Central memory CD4-positive, alpha-beta T cell (primary cell): ENCODE results near the gene CFAP141.

ENCODE experiments used
- DNase-seq: peaks from one replicate; pipeline ENCODE4 v3.0.0; 2022

The CFAP141 gene

GRCh38 chr1:154170547-154171222 is 35.4 kb downstream of the CFAP141 start:
- DNase-seq, result no peak

GRCh38 chr1:154167461-154167860 is 38.7 kb downstream of the CFAP141 start:
- no peak for DNase-seq

GRCh38 chr1:154166207-154166606 is 39.9 kb downstream of the CFAP141 start:
- DNase-seq, result no peak

GRCh38 chr1:154159554-154159953 is 46.6 kb downstream of the CFAP141 start:
- no peak for DNase-seq

GRCh38 chr1:154158307-154159125 is 47.6 kb downstream of the CFAP141 start:
- no peak for DNase-seq

GRCh38 chr1:154157520-154158306 is 48.4 kb downstream of the CFAP141 start:
- DNase-seq, result peak; percentile 85

GRCh38 chr1:154155251-154155650 is 50.9 kb downstream of the CFAP141 start:
- DNase-seq, result no peak

- no peak for DNase-seq
Measured at GRCh38 chr1:154154534-154155191, 51.5 kb downstream of the CFAP141 start, which contains the start of gene NUP210L. TSS of gene NUP210L (minus strand) at chr1:154155073.

- no peak for DNase-seq
Measured at GRCh38 chr1:154154053-154154452, 52.1 kb downstream of the CFAP141 start.

- no peak for DNase-seq
Measured at GRCh38 chr1:154151311-154151710, 54.8 kb downstream of the CFAP141 start.
